Memory B cell (primary cell): ENCODE data around the gene CCDC191.

Source experiments
- ATAC-seq: fragments of 150-1000 bp; cut with Tn5 transposase; 2 replicates; pipeline ENCODE4 v1.10.0; 2021; ENCODE audit warnings: low read depth, mild to moderate bottlenecking, moderate library complexity
- DNase-seq, 2 donors: peaks; one replicate each; pipeline ENCODE4 v3.0.0; 2022; ENCODE audit warnings: low spot score in 2 of 2
- H3K27ac Mint-ChIP-seq: one replicate; pipeline ENCODE4 v1.8.0; 2022; ENCODE audit warnings: mild to moderate bottlenecking, moderate library complexity, mixed read lengths
- H3K27me3 Mint-ChIP-seq: one replicate; pipeline ENCODE4 v1.8.0; 2022; ENCODE audit warnings: mixed read lengths
- H3K36me3 Mint-ChIP-seq: one replicate; pipeline ENCODE4 v1.8.0; 2022; ENCODE audit warnings: mild to moderate bottlenecking, mixed read lengths
- H3K4me1 Mint-ChIP-seq: one replicate; pipeline ENCODE4 v1.8.0; 2022; ENCODE audit warnings: mixed read lengths
- H3K4me3 Mint-ChIP-seq: one replicate; pipeline ENCODE4 v1.8.0; 2022; ENCODE audit warnings: mild to moderate bottlenecking, moderate library complexity, mixed read lengths
- H3K9me3 Mint-ChIP-seq: one replicate; pipeline ENCODE4 v1.8.0; 2022; ENCODE audit warnings: mixed read lengths

CCDC191 gene

GRCh38 chr3:113966172-113966571, 90.2 kb downstream of the CCDC191 start:
- no peak for DNase-seq
- H3K4me1 Mint-ChIP-seq, result no peaks in the 10 kb centered on the region
- H3K27ac Mint-ChIP-seq, result no peak overlapping the region
- no peak overlapping the region for H3K4me3 Mint-ChIP-seq
- peaks cover 27% of the 10 kb centered on the region for H3K36me3 Mint-ChIP-seq
- H3K27me3 Mint-ChIP-seq, result no peaks in the 10 kb centered on the region
- peaks cover 1% of the 10 kb centered on the region for H3K9me3 Mint-ChIP-seq
- no peak for ATAC-seq

GRCh38 chr3:113963879-113964278, 92.4 kb downstream of the CCDC191 start:
- peaks cover 36% of the 10 kb centered on the region for H3K36me3 Mint-ChIP-seq
- no peak for DNase-seq
- H3K4me1 Mint-ChIP-seq, result no peaks in the 10 kb centered on the region
- ATAC-seq, result no peak
- no peak overlapping the region for H3K27ac Mint-ChIP-seq
- H3K9me3 Mint-ChIP-seq, result no peaks in the 10 kb centered on the region
- no peak overlapping the region for H3K4me3 Mint-ChIP-seq
- no peaks in the 10 kb centered on the region for H3K27me3 Mint-ChIP-seq

GRCh38 chr3:113954091-113954685, 102.1 kb downstream of the CCDC191 start:
- DNase-seq (no peak), ATAC-seq (no peak)
- Mint-ChIP-seq H3K27ac (no peak overlapping the region), H3K9me3 (peaks cover 5% of the 10 kb centered on the region), H3K27me3 (no peaks in the 10 kb centered on the region), H3K4me3 (no peak overlapping the region), H3K36me3 (peaks cover 44% of the 10 kb centered on the region), H3K4me1 (peaks cover 22% of the 10 kb centered on the region)

- no peak overlapping the region for H3K4me3 Mint-ChIP-seq
- DNase-seq, result no peak
- no peak for ATAC-seq
- H3K27ac Mint-ChIP-seq, result peak overlapping the region; percentile 71
- peaks cover 26% of the 10 kb centered on the region for H3K4me1 Mint-ChIP-seq
- H3K9me3 Mint-ChIP-seq, result peaks cover 5% of the 10 kb centered on the region
- H3K36me3 Mint-ChIP-seq, result peaks cover 39% of the 10 kb centered on the region
- H3K27me3 Mint-ChIP-seq, result no peaks in the 10 kb centered on the region
These were observed 102.6 kb downstream of the CCDC191 start for GRCh38 chr3:113953677-113954076.

GRCh38 chr3:113952921-113953320, 103.4 kb downstream of the CCDC191 start:
- H3K9me3 Mint-ChIP-seq, result peaks cover 5% of the 10 kb centered on the region
- no peak overlapping the region for H3K4me3 Mint-ChIP-seq
- H3K4me1 Mint-ChIP-seq, result peaks cover 28% of the 10 kb centered on the region
- H3K36me3 Mint-ChIP-seq, result peaks cover 34% of the 10 kb centered on the region
- H3K27ac Mint-ChIP-seq, result peak overlapping the region; percentile 71
- no peak for ATAC-seq
- DNase-seq, result no peak
- H3K27me3 Mint-ChIP-seq, result no peaks in the 10 kb centered on the region

GRCh38 chr3:113948015-113948917, 108.1 kb downstream of the CCDC191 start:
- ATAC-seq (peak; percentile 57), DNase-seq (peak; percentile 24 to 59)
- H3K27ac Mint-ChIP-seq, result peak overlapping the region; percentile 85
- peaks cover 5% of the 10 kb centered on the region for H3K9me3 Mint-ChIP-seq
- H3K4me1 Mint-ChIP-seq, result peaks cover 24% of the 10 kb centered on the region
- peak overlapping the region; percentile 77 for H3K4me3 Mint-ChIP-seq
- peaks cover 16% of the 10 kb centered on the region for H3K36me3 Mint-ChIP-seq
- no peaks in the 10 kb centered on the region for H3K27me3 Mint-ChIP-seq

- Mint-ChIP-seq H3K27me3 (no peaks in the 10 kb centered on the region), H3K9me3 (peaks cover 2% of the 10 kb centered on the region), H3K4me3 (peak within 1 kb of the TSS; percentile 91), H3K27ac (peak within 1 kb of the TSS; percentile 92), H3K36me3 (peaks cover 9% of the 10 kb centered on the region), H3K4me1 (peaks cover 18% of the 10 kb centered on the region)
- ATAC-seq (peak; percentile 84), DNase-seq (peak; percentile 77 to 82)
These were observed 108.8 kb downstream of the CCDC191 start, which contains the start of gene ZDHHC23 for GRCh38 chr3:113947372-113948014. Gene ZDHHC23 (plus strand): TSS chr3:113948013. CDS start chr3:113948803, 790 bp downstream.

GRCh38 chr3:113946831-113947230, 109.5 kb downstream of the CCDC191 start:
- no peaks in the 10 kb centered on the region for H3K27me3 Mint-ChIP-seq
- H3K36me3 Mint-ChIP-seq, result peaks cover 7% of the 10 kb centered on the region
- H3K4me3 Mint-ChIP-seq, result peak overlapping the region; percentile 91
- H3K4me1 Mint-ChIP-seq, result peaks cover 18% of the 10 kb centered on the region
- no peaks in the 10 kb centered on the region for H3K9me3 Mint-ChIP-seq
- ATAC-seq (no peak), DNase-seq (no peak)
- peak overlapping the region; percentile 92 for H3K27ac Mint-ChIP-seq

GRCh38 chr3:113927556-113927955, 128.8 kb downstream of the CCDC191 start:
- DNase-seq (no peak), ATAC-seq (peak; percentile 52)
- no peak overlapping the region for H3K4me3 Mint-ChIP-seq
- H3K4me1 Mint-ChIP-seq, result peaks cover 11% of the 10 kb centered on the region
- peaks cover 31% of the 10 kb centered on the region for H3K36me3 Mint-ChIP-seq
- no peak overlapping the region for H3K27ac Mint-ChIP-seq
- peaks cover 18% of the 10 kb centered on the region for H3K9me3 Mint-ChIP-seq
- no peaks in the 10 kb centered on the region for H3K27me3 Mint-ChIP-seq

- peaks cover 7% of the 10 kb centered on the region for H3K4me1 Mint-ChIP-seq
- no peaks in the 10 kb centered on the region for H3K27me3 Mint-ChIP-seq
- no peaks in the 10 kb centered on the region for H3K9me3 Mint-ChIP-seq
- no peak overlapping the region for H3K4me3 Mint-ChIP-seq
- DNase-seq (no peak), ATAC-seq (no peak)
- no peaks in the 10 kb centered on the region for H3K36me3 Mint-ChIP-seq
- no peak overlapping the region for H3K27ac Mint-ChIP-seq
These were observed 141.7 kb downstream of the CCDC191 start for GRCh38 chr3:113914646-113915045.
